Esophagus squamous epithelium (tissue), 4 donors: ENCODE measurements around the gene ZC2HC1B.

Experiments
- POLR2A ChIP-seq, 4 donors: fragments of 450-650 bp; IDR thresholded peaks; one replicate each; pipeline ENCODE4 v1.6.1; 2017; ENCODE audit warnings: antibody characterized with exemption in 4 of 4, mild to moderate bottlenecking in 4 of 4, moderate library complexity in 3 of 4
- TF ChIP-seq, protein P1 (sequence below), 6 experiments: fragments of 450-650 bp in 4 of 6; fragments of 200-600 bp in 2 of 6; sonication (generic) in 2 of 6; IDR thresholded peaks; one replicate each; pipeline ENCODE4 v1.5.1; 2016 to 2019; ENCODE audit warnings: antibody characterized with exemption in 6 of 6, mild to moderate bottlenecking in 4 of 6, moderate library complexity in 4 of 6

DNA sequence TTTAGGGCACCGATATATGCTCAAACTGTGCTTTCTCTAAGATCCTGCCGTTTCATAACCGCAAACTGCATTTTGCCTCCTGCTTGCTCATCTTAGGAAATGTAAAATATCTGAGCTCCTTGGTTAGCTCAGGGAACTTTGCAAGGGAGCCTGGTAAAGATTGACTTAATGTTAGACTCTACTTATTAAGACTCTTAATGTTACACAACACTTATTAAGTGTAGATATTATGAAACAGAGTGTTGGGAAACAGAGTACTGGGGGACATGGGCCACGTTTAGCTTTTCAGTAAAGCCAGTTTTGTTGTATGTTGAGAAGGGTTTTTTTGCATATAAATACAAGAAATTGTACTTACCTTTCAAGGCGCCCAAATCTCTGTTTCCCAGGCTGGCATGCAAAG is 19.2 kb upstream of the ZC2HC1B start:
- TF ChIP-seq, protein P1, sequence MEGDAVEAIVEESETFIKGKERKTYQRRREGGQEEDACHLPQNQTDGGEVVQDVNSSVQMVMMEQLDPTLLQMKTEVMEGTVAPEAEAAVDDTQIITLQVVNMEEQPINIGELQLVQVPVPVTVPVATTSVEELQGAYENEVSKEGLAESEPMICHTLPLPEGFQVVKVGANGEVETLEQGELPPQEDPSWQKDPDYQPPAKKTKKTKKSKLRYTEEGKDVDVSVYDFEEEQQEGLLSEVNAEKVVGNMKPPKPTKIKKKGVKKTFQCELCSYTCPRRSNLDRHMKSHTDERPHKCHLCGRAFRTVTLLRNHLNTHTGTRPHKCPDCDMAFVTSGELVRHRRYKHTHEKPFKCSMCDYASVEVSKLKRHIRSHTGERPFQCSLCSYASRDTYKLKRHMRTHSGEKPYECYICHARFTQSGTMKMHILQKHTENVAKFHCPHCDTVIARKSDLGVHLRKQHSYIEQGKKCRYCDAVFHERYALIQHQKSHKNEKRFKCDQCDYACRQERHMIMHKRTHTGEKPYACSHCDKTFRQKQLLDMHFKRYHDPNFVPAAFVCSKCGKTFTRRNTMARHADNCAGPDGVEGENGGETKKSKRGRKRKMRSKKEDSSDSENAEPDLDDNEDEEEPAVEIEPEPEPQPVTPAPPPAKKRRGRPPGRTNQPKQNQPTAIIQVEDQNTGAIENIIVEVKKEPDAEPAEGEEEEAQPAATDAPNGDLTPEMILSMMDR (IDR thresholded peaks at IDR 0.05), result no peak
- TF ChIP-seq POLR2A (IDR thresholded peaks at IDR 0.05), result no peak
